Hepatocyte (in vitro differentiated cells): ENCODE data around the gene ARMC8. TPM values are rescaled to one million over a fixed set of nuclear protein-coding genes. Genes with fewer than 3 reads are reported as not detected.

Experiments used
- DNase-seq: peaks from one replicate; pipeline ENCODE4 v3.0.0-alpha.2; 2016; ENCODE audit warnings: low spot score
- H2AFZ ChIP-seq: fragments of 200-600 bp; sonication (generic); 2 replicates; pipeline ENCODE4 v1.6.0; 2016; ENCODE audit warnings: antibody characterized with exemption, mild to moderate bottlenecking
- H3K27ac ChIP-seq: fragments of 200-600 bp; sonication (generic); 2 replicates; pipeline ENCODE4 v1.5.1; 2016; ENCODE audit warnings: mild to moderate bottlenecking
- H3K27me3 ChIP-seq: fragments of 200-600 bp; sonication (generic); 2 replicates; pipeline ENCODE4 v1.6.1; 2016
- H3K36me3 ChIP-seq: fragments of 200-600 bp; sonication (generic); replicated peaks from 2 replicates; pipeline ENCODE4 v1.5.1; 2016; ENCODE audit warnings: low read depth; ENCODE audit not compliant: insufficient read depth
- H3K4me1 ChIP-seq: fragments of 200-600 bp; sonication (generic); 2 replicates; pipeline ENCODE4 v1.5.1; 2016; ENCODE audit warnings: mild to moderate bottlenecking, moderate library complexity; ENCODE audit not compliant: insufficient read depth
- H3K4me2 ChIP-seq: fragments of 200-600 bp; sonication (generic); 2 replicates; pipeline ENCODE4 v1.6.0; 2016
- H3K4me3 ChIP-seq: fragments of 200-600 bp; sonication (generic); 2 replicates; pipeline ENCODE4 v1.5.1; 2016; ENCODE audit warnings: mild to moderate bottlenecking
- H3K79me2 ChIP-seq: fragments of 200-600 bp; sonication (generic); 2 replicates; pipeline ENCODE4 v1.6.0; 2017; ENCODE audit warnings: mild to moderate bottlenecking
- H3K9me2 ChIP-seq: fragments of 200-600 bp; sonication (generic); replicated peaks from 2 replicates; pipeline ENCODE4 v1.6.0; 2017; ENCODE audit warnings: mild to moderate bottlenecking; ENCODE audit not compliant: insufficient read depth
- H3K9me3 ChIP-seq: fragments of 200-600 bp; sonication (generic); 2 replicates; pipeline ENCODE4 v1.5.1; 2016; ENCODE audit warnings: low read depth, mild to moderate bottlenecking
- H4K20me1 ChIP-seq: fragments of 200-600 bp; sonication (generic); 2 replicates; pipeline ENCODE4 v1.6.0; 2016; ENCODE audit warnings: mild to moderate bottlenecking; ENCODE audit not compliant: insufficient read depth, poor library complexity, severe bottlenecking
- CTCF ChIP-seq: fragments of 200-600 bp; sonication (generic); IDR thresholded peaks from 2 replicates; pipeline ENCODE4 v1.5.1; 2016; ENCODE audit warnings: antibody characterized with exemption, mild to moderate bottlenecking; ENCODE audit not compliant: poor library complexity
- EZH2 ChIP-seq: fragments of 200-600 bp; sonication (generic); IDR thresholded peaks from 2 replicates; pipeline ENCODE4 v1.6.1; 2016; ENCODE audit warnings: antibody characterized with exemption, mild to moderate bottlenecking, borderline replicate concordance
- EZH2phosphoT487 ChIP-seq: fragments of 200-600 bp; sonication (generic); IDR thresholded peaks from one replicate; pipeline ENCODE4 v1.6.1; 2018; ENCODE audit warnings: antibody characterized with exemption, mild to moderate bottlenecking, low read depth, moderate library complexity; ENCODE audit not compliant: unreplicated experiment, severe bottlenecking
- WGBS: methylation state at CpG from one replicate; pipeline ENCODE4 v1.1.6; 2016; ENCODE audit warnings: low lambda C conversion rate; ENCODE audit errors: missing lambda C conversion rate; 5-methylcytosine and 5-hydroxymethylcytosine counted together
- polyA plus RNA-seq: library from polyadenylated mRNA; unstranded; fragments of >200 nt; fragmentation: Nextera tagmentation; extraction: Ambion mirVana; gene quantifications from 2 replicates; pipeline ENCODE4 v1.2.1, GENCODE V29; 2016
- total RNA-seq: library from RNA; depleted of rRNA; stranded (reverse); fragments of >200 nt; gene quantifications from 2 replicates; pipeline ENCODE4 v1.2.3, GENCODE V29; 2014

Gene ARMC8
- total and polyA plus RNA-seq, 2 experiments from 2014 or later: 46.4 to 52.4 TPM

- no peak overlapping the region for H3K27ac ChIP-seq
- H3K4me3 ChIP-seq: no peak overlapping the region
Observed at GRCh38 chr3:138186221-138186620, 880 bp upstream of the ARMC8 start.

GRCh38 chr3:138186803-138187295 lies 252 bp upstream of the ARMC8 start:
- H4K20me1 ChIP-seq: peaks cover 14% of the 10 kb centered on the region
- TF ChIP-seq EZH2phosphoT487: no peak
- no peak for TF ChIP-seq EZH2
- TF ChIP-seq CTCF: no peak
- WGBS: 2% methylated on average over 25 of the region's 25 CpGs
- DNase-seq: peak; percentile 96
- peaks cover 37% of the 10 kb centered on the region for H3K79me2 ChIP-seq
- peaks cover 10% of the 10 kb centered on the region for H3K4me1 ChIP-seq
- H3K4me3 ChIP-seq: peak overlapping the region; percentile 17
- no peaks in the 10 kb centered on the region for H3K9me2 ChIP-seq
- peak overlapping the region; percentile 64 for H2AFZ ChIP-seq
- H3K36me3 ChIP-seq: no peaks in the 10 kb centered on the region
- no peaks in the 10 kb centered on the region for H3K9me3 ChIP-seq
- H3K4me2 ChIP-seq: peak overlapping the region; percentile 73
- no peaks in the 10 kb centered on the region for H3K27me3 ChIP-seq
- H3K27ac ChIP-seq: peak overlapping the region; percentile 98

More at GRCh38 chr3:138186221-138186620, 880 bp upstream of the ARMC8 start:
- 53% methylated on average over 2 of the region's 2 CpGs for WGBS
- H3K27me3 ChIP-seq: no peaks in the 10 kb centered on the region
- H3K4me1 ChIP-seq: peaks cover 10% of the 10 kb centered on the region
- no peaks in the 10 kb centered on the region for H3K9me2 ChIP-seq
- no peaks in the 10 kb centered on the region for H3K36me3 ChIP-seq
- H3K79me2 ChIP-seq: peaks cover 31% of the 10 kb centered on the region
- no peak for TF ChIP-seq EZH2
- TF ChIP-seq CTCF: no peak
- no peak for TF ChIP-seq EZH2phosphoT487
- peaks cover 10% of the 10 kb centered on the region for H4K20me1 ChIP-seq
- no peaks in the 10 kb centered on the region for H3K9me3 ChIP-seq
- H3K4me2 ChIP-seq: peak overlapping the region; percentile 73
- peak; percentile 9 for DNase-seq
- peak overlapping the region; percentile 64 for H2AFZ ChIP-seq

DNA sequence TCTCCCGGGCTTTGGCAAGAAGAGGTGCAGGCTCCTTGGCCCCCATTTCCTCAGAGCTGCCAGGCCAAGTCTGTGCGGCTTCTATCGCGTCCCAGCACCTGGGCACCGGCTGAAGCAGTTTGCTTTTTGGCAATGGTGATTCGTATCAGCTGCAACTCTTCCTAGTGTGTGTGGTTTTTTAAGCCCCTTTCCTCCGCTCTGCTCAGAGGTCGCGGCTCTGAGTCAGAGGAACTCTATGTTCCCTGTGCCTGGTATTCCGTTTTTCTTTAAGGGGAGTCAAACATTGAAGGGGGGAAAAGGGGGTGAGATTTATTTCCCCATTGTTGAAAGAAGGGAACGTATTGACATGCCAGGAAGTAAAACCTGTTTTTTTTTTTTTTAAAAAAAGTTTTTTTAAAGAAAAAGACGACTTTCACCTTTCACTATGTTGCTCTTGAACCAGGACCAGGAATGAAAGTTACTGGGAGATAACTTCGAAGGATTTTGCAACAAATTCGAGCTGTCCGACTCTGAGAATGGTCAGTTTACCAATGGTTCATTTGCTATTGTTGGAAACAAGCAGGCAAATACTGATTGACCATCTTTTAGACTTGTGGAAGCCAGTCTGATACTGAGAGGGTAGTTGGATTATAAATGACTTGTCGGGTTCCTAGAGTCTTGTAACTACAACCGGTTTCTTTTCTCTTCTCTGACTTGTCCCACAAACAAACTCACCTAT lies 1.1 kb downstream of the ARMC8 start:
- H3K9me3 ChIP-seq: no peaks in the 10 kb centered on the region
- no peaks in the 10 kb centered on the region for H3K9me2 ChIP-seq
- H2AFZ ChIP-seq: peak overlapping the region; percentile 64
- WGBS: 8% methylated on average over 17 of the region's 17 CpGs
- H3K27ac ChIP-seq: peak overlapping the region; percentile 98
- DNase-seq: no peak
- peaks cover 26% of the 10 kb centered on the region for H4K20me1 ChIP-seq
- H3K4me2 ChIP-seq: peak overlapping the region; percentile 79
- H3K36me3 ChIP-seq: no peaks in the 10 kb centered on the region
- H3K79me2 ChIP-seq: peaks cover 51% of the 10 kb centered on the region
- no peaks in the 10 kb centered on the region for H3K27me3 ChIP-seq
- peak overlapping the region; percentile 17 for H3K4me3 ChIP-seq
- no peak for TF ChIP-seq EZH2
- TF ChIP-seq EZH2phosphoT487: no peak
- no peak for TF ChIP-seq CTCF
- H3K4me1 ChIP-seq: peaks cover 10% of the 10 kb centered on the region
